GM18499 (cell line): ENCODE measurements around the gene FRRS1.
"Not testable (repeated sequence)": the region's sequence is repeated elsewhere in the genome, so short reads cannot be mapped to it uniquely, and the experiment has no call there.

Experiments
- ATAC-seq: cut with Tn5 transposase; IDR thresholded peaks from one replicate; pipeline ENCODE4 v1.9.1; 2021; ENCODE audit warnings: moderate number of reproducible peaks; ENCODE audit not compliant: insufficient read depth, unreplicated experiment

The FRRS1 gene

GRCh38 chr1:99768104-99768503, 1.7 kb upstream of the FRRS1 start:
- ATAC-seq: no peak

- no peak for ATAC-seq
Measured at GRCh38 chr1:99764909-99765308, 1.5 kb downstream of the FRRS1 start.

- ATAC-seq: no peak
Measured at GRCh38 chr1:99764439-99764838, 2.0 kb downstream of the FRRS1 start.

DNA sequence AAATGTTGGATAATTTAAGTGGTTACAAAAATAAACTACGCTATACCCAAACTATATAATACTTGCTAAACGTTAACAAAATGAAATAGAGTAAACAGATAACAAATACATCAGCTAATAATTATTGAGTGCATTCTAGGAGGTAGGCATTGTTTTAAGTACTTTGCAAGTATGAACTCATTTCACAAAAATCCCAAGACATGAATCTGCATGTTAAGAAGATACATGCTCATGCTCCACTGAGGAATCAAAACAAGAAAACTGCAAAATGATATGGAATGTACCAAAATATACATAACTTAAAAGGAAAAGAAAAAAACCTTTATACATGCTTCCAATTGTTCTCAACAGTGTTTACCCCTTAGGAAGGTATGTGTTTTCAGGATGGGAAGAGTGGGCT, 2.5 kb downstream of the FRRS1 start:
- no peak for ATAC-seq

DNA sequence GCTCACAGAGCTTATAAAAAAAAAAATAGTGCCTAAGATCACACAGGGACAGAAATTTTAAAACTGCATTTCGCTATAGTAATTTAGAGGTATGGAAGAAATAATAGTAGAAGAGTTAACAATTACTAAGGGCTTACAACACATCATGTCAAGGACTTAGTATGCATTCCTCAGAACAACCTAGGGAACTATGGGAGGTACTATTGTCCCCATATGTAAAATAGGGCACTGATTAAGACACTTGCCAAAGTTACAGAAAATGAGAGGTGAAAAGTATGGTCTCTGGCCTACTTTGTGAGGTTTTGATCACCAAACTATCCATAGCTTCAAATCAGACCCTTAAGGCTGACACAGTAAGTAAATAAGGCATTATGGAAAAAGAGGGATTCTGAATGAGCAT, 4.7 kb downstream of the FRRS1 start:
- no peak for ATAC-seq

GRCh38 chr1:99759518-99760160, 6.8 kb downstream of the FRRS1 start:
- no peak for ATAC-seq

DNA sequence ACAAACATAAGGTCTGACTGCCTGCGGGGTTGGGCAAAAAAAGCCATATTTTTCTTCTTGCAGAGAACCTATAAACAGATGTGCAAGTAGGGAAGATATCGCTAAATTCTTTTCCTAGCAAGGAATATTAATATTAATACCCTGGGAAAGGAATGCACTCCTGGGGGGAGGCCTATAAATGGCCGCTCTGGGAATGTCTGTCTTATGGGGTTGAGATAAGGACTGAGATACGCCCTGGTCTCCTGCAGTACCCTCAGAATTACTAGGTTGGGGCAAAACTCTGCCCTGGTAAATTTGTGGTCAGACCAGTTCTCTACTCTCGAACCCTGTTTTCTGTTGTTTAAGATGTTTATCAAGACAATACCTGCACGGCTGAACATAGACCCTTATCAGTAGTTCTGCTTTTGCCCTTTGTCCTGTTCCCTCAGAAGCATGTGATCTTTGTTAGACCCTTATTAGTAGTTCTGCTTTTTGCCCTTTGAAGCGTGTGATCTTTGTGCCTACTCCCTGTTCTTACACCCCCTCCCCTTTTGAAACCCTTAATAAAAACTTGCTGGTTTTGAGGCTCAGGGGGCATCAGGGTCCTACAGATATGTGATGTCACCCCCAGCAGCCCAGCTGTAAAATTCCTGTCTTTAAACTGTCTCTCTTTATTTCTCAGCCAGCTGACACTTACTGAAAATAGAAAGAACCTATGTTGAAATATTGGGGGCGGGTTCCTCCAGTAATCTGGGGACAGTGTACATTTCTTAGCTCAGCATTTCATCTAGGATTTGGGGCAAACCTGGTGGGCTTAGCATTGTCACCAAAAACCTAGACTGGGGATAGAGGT, 7.5 kb downstream of the FRRS1 start:
- ATAC-seq: not testable (repeated sequence)

GRCh38 chr1:99758073-99758511, 8.3 kb downstream of the FRRS1 start:
- peak; percentile 65 for ATAC-seq

GRCh38 chr1:99756598-99756997, 9.8 kb downstream of the FRRS1 start:
- no peak for ATAC-seq

DNA sequence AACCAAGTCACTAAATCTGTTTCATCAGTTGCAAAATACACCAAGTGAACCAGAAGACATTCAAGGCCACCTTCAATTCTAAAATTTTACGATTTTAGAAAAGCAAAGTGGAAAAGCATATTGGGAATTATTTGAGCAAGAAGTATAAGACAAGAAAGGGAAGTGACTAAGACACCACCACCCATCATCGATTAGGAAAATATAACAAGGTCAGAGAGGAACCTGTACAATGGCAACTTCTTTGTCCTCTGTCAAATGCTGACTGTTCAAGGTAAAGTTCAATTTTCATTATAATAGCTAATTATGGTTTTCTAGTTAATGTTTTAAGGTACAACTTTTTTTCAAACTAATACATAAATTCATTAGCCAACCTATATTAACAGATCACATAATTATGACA, 10.8 kb downstream of the FRRS1 start:
- no peak for ATAC-seq

- ATAC-seq: no peak
Measured at GRCh38 chr1:99754697-99755096, 11.7 kb downstream of the FRRS1 start.

DNA sequence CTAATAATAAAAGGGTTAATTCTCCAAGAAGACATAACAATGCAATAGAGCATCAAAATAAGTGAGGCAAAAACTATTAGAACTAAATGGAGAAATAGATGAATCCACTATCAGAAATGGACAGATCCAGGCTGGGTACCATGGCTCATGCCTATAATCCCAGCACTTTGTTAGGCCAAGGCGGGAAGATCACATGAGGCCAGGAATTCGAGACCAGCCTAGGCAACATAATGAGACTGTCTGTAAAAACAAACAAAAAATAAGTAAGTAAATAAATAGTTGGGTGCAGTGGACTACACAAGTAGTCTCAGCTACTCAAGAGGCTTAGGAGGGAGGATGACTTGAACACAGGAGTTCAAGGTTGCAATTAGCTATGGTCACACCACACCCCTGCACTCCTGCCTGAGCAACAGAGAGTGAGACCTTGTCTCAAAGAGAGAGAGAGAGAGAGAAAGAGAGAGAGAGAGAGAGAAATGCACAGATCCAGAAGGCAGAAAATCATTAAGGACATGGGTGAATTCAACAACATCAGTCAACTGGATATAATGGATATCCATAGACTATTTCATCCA, 12.3 kb downstream of the FRRS1 start:
- ATAC-seq: no peak

- ATAC-seq: peak; percentile 72
Measured at GRCh38 chr1:99751877-99752504, 14.4 kb downstream of the FRRS1 start.

- ATAC-seq: peak; percentile 68
Measured at GRCh38 chr1:99749504-99750347, 16.7 kb downstream of the FRRS1 start.

DNA sequence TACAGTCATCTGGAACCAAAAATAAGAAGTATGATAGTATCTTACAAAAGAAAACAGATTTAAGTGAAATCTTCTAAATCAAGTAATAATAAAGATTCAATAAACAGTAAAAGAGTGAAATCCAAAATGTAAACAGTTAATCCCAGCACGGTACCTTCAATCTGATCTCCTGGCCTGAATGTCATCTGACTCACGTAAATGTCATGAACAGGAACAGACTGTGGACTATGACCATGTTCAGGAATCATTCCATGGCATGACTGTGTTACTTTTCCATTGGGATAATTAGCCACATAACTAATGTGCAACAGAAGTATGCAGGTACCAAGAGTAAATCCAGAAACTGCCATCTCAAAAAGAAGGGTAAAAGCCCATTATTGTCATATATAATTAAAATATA, 18.0 kb downstream of the FRRS1 start:
- no peak for ATAC-seq

DNA sequence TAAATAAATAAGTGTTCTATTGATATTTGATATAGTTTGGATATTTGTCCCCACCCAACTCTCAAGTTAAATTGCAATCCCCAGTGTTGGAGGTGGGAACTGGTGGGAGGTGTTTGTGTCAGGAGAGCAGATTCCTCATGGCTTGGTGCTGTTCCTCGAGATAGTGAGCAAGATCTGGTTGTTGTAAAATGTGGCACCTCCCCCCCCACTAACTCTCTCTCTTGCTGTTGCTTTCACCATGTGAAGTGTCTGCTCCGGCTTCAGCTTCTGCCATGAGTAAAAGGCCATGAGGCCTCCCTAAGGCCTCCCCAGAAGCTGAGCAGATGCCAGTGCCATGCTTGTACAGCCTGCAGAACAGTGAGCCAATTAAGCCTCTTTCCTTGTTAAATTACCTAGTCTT, 20.8 kb downstream of the FRRS1 start:
- no peak for ATAC-seq

GRCh38 chr1:99745061-99745460, 21.4 kb downstream of the FRRS1 start:
- ATAC-seq: no peak

GRCh38 chr1:99740141-99740540, 26.3 kb downstream of the FRRS1 start:
- ATAC-seq: no peak

DNA sequence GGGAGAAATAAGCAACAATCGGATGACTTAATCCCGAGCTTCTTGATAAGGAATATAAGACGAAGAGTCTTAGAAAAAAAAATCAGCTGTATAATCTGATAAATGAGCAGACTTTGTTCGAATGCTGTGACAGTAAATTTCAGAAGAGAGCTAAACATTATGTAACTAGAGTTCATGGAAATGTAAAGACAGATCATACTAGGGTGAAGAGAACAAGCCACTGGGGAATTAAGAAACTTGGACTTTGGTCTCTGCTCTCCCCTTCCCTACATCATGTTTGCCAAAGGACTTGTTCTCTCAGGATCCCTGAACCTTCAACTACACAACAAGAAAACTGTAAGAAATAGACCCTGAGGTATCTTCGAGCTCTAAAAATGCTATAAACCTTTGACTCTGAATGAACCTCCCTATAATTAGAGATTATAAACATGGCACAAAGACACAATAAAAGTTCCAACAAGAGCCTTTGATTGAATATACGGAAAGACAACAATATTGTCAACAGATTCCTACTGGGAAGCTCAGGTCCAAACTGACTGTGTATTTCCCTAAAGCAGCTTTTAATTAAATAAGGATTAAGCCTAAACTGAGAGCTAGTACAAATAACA, 27.5 kb downstream of the FRRS1 start:
- no peak for ATAC-seq

GRCh38 chr1:99737016-99737415, 29.4 kb downstream of the FRRS1 start:
- ATAC-seq: no peak
